ENCODE measurements around the gene EIF5B.

- no peak for TF ChIP-seq CTCF (conservative IDR thresholded peaks at IDR 0.05; ENCODE audit: low read depth in 2 of 2)
- no peak for TF ChIP-seq EZH2 (IDR thresholded peaks at IDR 0.05; ENCODE audit: low read depth, unreplicated experiment)
- TF ChIP-seq POLR2AphosphoS5 (IDR thresholded peaks at IDR 0.05; ENCODE audit: low read depth), result no peak
- TF ChIP-seq REST (IDR thresholded peaks at IDR 0.05; ENCODE audit: unreplicated experiment), result no peak
- no peak for TF ChIP-seq CREB1 (CRISPR knock-in tag; IDR thresholded peaks at IDR 0.05; ENCODE audit: low read depth)
- no peak for TF ChIP-seq EZH2phosphoT487 (IDR thresholded peaks at IDR 0.05; ENCODE audit: unreplicated experiment)
- no peak for TF ChIP-seq ETS1 (IDR thresholded peaks at IDR 0.05)
- TF ChIP-seq STAT1 (IDR thresholded peaks at IDR 0.05; ENCODE audit: unreplicated experiment), result no peak
- TF ChIP-seq JUNB (IDR thresholded peaks at IDR 0.05; ENCODE audit: unreplicated experiment), result no peak
- TF ChIP-seq ZNF114 (CRISPR knock-in tag; IDR thresholded peaks at IDR 0.05), result no peak
- no peak for TF ChIP-seq NANOG (IDR thresholded peaks at IDR 0.05; ENCODE audit: borderline replicate concordance)
These were observed 77.4 kb downstream of the EIF5B start for GRCh38 chr2:99414566-99414965.
